GM21737 (cell line): ENCODE data around the gene HAL.
"Not testable (repeated sequence)": the region's sequence is repeated elsewhere in the genome, so short reads cannot be mapped to it uniquely, and the experiment has no call there.

ENCODE experiments used
- ATAC-seq: cut with Tn5 transposase; IDR thresholded peaks from one replicate; pipeline ENCODE4 v1.9.1; 2021; ENCODE audit warnings: mild to moderate bottlenecking, moderate library complexity; ENCODE audit not compliant: unreplicated experiment

Gene HAL

DNA sequence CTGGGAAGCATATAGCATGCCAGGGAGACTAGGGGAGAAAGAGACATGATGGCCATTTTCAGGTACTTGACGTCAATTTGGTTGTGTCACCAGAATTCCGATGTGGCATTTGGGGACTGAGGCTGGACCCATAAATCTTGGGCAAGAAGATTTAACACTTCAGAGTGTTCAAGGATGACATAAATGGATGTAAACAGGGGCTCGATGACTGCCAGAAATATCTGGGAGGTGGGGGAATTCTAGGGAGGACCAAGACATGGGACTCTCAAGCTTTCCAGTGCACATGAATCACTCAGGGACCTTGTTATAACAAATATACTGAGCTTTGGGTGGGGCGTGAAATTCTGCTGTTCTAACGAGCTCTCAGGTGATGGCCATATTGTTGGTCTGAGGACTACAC is 17.8 kb downstream of the HAL start:
- ATAC-seq, result no peak

DNA sequence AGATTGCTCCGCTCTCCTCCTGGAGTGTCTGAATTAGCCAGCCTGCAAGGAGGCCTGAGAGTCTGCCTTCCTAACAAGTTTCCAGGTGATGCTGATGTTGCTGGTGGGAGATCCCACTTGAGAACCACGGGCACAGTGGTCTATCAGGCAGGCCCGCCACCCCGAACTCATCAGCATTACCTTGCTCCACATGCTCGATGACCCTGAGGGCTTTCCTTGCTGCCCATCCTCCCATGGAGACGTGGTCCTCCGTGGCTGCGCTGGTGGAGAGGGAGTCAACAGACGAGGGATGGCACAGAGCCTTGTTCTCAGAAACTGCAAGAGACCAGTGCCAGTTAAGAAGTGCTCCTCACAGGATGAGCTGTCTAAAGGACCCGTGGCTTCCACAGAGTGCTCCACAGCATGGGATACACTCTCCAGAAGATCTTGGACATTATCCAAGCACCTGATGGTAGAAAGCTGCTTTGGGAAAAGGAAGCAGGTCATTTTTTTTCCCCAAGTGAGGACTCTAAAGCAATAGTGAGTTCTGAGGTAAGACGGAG is 18.3 kb downstream of the HAL start:
- no peak for ATAC-seq

DNA sequence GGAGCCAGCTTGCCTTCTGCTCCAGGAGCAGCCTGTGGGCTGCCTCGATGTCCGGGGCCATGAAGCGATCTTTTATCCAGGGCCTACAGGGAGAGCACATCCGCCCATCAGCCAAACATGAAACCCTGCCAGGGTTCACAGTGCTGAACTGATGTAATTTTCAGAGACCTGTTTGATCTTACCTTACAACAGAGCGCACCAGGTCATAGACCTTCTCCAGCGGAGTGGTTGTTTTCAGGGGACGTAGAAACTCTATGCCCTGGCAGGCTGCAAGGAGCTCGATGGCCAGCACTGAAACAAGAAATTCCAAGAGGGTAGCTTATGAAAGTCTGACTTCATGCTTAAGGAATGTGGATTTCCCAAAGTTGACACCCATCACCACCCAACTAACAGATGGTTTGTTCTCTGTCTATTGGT is 19.7 kb downstream of the HAL start:
- no peak for ATAC-seq

DNA sequence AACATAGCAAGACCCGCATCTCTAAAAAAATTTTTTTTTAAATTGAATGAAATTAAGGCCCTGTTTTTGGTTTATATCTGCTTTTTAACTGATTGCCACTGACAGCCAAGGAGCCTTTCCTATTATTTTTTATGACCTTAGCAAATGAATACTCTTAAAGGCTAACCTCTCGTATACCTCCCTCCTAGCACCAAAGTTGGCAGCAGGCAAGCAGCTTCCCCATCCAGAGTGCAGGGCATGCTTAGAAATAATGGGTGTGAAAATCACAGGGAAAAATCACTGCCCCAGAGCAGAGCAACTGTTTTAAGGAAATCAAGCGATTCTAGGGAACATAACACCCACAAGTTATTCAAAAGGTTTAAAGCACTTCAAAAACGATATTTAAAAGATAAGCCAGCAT is 20.7 kb downstream of the HAL start:
- ATAC-seq, result no peak

DNA sequence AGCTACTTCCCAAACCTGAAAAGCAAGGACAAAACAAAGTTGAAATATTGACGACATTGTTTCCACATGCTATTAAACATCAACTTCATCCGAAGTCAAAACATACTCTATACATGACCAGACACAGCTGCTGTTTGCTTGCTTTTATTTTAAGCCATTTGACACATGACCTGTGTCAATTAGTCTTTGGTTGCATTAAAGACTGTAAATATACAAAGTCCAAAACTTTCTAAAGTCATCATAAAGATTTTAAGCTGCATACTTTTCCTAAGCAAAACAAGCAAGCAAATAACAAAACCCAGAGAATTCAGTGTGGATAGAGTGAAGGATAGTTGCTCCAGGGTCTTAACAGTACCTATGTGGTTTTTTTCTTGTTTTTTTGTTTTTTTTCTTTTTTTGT is 21.8 kb downstream of the HAL start:
- ATAC-seq, result no peak

DNA sequence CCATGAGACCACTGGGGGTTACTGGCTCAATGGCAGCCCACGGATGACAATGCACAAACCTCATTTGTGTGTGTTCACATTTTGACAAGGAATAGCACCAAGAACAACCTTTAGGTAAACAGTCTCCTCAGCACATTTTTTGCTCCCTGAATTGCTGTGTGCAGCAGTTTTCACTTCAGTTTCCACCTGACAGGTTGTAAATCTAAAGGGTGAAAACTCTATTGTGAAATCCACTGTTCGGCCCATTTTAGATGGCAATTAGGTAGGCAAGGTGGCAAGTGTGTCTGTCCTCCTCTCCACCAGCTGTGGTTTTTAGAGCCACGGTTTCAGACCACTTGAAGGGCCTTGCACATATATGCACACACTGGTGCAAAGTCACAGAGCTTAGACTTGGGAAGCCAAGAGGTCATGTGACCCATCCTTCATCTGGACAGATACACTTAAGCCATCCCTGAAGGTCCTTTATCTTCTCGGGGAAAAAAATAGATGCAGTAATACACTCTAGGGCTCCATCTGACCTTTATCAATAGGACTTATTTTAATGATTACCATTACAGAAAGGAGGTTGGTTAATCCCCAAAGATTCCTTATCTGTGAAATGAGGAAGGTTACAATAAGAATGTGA is 23.2 kb downstream of the HAL start:
- ATAC-seq, result no peak

DNA sequence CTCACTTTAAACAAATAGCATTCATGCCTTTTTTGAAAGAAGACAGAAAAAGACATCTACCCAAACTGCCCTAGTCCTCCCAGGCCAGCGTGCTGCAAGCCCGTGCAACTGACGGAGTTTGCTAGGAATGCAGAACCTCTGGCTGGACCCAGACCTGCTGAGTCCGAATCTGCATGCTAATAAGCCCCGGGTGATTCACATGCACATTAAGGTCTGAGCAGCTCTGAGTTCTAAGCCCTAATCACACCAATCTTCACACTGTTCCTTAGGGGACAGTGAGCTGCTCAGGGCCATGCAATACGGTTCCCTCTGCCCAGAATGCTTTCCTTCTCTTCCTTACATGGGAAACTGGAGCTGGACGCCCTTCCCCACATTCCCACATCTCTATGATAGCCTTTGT is 25.2 kb downstream of the HAL start:
- no peak for ATAC-seq

DNA sequence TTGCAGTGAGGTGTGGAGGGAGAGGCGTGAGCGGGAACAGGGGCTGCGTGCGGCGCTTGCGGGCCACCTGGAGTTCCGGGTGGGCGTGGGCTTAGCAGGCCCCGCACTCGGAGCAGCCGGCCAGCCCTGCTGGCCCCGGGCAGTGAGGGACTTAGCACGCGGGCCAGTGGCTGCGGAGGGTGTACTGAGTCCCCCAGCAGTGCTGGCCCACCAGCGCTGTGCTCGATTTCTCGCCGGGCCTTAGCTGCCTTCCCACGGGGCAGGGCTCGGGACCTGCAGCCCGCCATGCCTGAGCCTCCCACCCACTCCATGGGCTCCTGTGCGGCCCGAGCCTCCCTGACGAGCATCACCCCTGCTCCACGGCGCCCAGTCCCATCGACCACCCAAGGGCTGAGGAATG is 27.0 kb downstream of the HAL start:
- ATAC-seq, result not testable (repeated sequence)

DNA sequence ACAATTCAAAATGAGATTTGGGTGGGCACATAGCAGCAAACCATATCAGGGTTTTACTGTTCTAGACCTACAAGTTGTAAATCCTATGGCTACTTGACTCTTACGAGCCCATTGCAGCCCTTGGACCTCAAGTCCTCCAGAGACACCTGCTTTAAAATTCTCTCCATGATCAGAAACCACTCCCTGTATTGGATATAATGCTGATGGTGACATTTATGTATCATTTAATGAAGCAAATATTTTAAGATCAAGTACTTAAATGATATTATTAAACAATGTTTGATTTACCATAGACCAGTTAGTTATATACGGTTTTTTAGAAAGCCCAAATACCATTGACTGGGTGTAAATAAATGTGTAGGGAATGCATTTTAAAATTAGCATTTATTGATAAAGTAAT is 28.8 kb downstream of the HAL start:
- no peak for ATAC-seq

DNA sequence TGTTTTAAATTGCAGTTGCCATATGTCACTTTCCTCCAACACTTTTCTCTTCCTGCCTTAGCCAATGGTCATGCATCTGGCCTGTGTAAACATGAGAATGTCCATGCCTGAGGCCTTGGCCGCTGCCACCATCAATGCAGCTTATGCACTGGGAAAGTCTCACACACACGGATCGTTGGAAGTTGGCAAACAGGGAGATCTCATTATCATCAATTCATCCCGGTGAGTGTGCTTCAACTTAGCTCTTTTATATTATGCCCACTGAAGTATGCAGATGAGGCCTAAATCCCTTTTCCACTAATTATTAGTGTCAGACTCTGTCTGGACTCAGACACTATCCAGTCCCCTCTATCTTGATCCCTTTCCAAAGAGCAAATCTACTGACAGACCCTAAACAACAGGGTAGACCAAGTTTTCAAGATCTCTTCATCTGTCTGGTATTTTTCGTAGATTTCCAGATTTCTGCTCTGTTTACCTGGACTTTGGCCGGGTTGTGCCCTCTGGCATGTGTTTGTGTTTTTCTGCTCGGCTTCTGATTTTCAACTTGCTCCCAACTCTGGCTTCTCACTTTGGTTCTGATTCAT is 29.8 kb downstream of the HAL start:
- no peak for ATAC-seq

DNA sequence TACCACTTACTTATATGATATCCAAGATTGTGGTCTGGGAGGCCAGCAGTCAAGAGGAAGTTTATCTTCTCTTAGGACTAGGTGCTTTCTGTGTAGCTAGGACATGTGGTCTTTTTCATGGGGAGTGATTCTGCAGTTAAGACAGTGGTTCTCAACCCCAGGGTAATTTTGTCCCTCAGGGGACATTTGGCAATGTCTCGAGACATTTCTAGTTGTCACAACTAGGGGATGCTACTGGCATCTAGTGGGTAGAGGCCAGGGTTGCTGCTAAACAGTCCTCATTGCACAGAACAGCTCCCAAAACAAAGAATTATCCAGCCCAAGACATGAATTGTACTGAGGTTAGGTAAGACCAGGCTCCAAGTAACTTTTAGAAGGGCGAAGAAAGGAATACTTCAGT is 33.0 kb downstream of the HAL start:
- ATAC-seq, result no peak

DNA sequence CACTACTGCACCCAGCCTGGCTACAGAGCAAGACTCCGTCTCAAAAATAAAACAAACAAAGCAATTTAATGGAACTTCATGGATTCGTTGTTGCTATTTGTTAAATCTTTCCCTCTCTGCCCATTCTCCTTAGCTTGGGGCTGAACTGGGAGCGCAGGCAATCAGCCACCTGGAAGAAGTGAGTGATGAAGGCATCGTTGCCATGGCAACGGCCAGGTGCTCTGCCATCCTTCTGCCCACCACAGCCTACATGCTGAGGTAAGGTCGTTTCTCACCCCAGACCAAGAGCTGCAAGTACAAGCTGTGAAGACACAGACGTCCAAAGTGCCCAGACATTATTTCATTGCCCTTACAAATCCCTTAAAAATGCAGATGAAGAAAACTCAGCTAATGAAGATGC is 33.9 kb downstream of the HAL start:
- ATAC-seq, result no peak

DNA sequence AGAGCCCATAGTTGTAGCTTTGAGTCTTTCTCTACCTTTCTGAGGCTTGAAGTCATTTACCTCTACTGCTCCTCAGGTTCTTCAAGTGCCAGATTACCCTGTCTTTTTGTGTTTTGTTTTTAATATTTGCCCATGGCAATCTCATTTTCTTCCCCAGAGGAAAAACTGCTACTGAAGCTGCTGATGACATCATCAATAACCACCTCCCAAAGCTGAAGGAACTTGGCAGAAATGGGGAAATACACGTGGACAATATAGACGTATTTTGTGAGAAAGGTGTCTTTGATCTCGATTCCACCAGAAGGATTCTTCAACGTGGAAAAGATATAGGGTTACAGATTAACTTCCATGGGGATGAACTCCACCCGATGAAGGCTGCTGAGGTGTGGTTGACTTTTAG is 35.9 kb downstream of the HAL start:
- no peak for ATAC-seq

DNA sequence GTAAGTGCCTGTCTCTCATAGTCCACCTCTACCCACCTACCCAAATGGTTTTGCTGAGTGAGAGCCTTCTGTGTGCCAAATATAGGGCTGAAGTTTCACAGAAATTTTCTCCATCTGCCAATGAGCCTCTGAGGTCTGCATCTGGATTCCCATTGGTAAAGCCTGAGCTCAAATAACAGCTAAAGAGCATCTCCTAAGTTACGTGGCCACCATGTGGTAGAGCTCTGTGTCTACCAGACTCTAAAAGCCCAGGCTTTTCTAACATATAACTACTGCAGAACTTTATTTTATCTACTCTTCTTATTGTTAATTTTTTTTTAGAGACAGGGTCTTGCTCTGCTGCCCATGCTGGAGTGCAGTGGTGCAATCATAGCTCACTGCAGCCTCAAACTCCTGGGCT is 37.0 kb downstream of the HAL start:
- no peak for ATAC-seq

DNA sequence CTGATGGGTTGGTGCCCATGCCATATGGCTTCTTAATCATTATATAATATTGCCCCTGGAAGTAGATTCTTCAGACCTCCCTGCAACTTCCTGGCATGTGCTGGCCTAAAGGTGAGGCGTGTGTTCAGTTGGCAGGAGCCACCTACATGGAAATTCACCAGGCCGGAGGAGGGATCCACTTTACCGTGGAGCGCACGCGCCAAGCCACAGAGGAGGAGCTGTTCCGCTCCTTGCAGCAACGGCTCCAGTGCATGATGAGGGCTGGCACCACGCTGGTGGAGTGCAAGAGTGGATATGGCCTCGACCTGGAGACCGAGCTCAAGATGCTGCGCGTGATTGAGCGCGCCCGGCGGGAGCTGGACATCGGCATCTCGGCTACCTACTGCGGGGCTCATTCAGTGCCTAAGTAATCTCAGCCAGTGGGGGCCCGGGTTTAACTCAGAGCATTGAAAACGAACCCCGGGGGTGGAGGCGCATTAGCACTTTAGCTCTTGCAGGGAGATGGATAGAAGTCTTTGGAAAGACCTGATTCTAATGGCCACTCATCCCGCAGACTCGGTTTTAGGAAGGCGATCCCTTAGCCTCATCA is 39.5 kb downstream of the HAL start:
- no peak for ATAC-seq

DNA sequence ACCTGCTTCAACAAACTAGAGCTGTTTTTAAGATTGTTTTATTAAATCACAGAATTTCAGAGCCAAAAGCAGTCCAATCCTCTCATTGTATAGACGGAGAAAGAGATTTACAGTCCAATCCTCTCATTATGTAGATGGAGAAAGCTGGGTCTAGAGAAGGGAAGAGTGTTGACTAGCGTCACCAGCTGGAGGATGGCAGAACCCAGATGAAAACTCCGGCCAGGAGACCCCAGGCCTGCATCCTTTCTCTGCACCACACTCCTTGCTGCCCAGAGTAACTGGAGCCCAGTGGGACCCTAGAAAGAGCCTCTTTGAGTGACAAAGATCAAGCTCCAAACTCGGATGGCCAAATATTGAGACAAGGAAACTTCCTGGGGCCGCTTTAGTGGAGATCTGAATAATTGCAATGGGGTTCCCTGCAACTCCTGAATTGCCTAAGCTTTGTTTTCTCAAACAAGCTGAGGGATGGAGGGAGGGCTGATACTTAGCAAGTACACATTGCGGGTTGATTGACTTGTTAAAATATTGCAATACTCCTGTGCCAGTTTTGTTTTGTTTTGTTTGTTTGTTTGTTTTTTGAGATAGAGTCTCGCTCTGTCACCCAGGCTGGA is 40.5 kb downstream of the HAL start:
- ATAC-seq, result no peak

DNA sequence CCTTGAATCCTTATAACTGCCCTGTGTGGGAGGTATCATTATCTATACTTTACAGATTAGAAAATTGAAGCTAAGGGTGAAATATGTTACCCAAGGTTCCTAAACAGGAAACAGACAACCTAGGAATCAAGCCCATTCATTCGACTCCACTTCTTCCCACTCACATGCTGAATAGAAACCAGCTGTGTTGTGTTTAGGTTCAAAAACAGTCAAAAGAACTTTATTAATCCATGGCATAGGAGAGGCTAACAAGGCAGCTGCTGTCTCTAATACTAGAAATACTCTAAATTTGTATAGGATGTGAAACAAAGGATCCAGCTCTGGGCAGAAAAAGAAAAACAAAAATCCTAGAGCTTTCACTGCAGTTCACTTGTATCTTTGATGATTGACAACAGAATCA is 43.1 kb downstream of the HAL start:
- ATAC-seq, result no peak

DNA sequence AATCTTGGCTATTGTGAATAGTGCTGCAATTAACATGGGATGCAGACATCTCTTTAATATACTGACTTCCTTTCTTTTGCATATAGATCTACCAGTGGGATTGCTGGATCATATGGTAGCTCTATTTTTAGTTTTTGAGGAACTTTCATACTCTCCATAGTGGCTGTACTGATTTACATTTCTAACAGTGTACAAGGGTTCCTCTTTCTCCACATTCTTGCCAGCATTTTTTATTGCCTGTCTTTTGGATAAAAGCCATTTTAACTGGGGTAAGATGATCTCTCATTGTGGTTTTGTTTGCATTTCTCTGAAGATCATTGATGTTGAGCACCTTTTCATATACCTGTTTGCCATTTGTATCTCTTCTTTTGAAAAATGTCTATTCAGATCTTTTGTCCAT is 44.6 kb downstream of the HAL start:
- ATAC-seq, result no peak

DNA sequence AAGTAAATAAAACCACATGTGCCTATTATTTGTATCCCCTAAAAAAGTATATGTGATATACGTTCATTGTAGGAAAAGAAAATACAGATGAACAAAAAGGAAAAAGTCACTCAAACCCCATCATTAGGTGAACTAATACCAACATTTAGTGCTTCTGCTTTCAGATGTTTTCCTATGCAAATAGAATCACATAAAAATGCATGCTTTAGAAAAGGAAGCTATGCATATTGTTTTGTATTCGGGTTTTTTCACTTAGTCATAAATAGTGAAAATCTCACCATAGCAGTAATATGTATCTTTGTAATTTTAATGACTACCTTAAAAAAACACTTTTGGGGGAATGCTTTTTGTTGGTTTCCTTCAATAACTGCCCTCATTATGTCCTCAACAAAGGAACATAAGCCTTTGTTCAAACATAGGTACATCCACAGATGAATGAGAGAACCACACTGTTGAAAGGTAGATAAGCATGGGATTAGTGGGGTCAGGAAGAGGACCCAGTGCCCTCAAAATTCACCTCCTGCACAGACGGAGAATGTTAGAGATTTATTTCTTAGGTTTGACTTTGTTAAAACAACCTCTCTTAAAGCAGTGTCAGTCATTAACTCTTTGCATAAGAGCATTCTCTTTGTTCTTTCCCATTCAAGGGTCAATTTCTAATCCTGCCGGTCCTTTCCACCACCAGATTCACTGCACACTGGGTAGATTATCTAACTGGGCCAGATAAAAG is 46.5 kb downstream of the HAL start:
- ATAC-seq, result no peak

DNA sequence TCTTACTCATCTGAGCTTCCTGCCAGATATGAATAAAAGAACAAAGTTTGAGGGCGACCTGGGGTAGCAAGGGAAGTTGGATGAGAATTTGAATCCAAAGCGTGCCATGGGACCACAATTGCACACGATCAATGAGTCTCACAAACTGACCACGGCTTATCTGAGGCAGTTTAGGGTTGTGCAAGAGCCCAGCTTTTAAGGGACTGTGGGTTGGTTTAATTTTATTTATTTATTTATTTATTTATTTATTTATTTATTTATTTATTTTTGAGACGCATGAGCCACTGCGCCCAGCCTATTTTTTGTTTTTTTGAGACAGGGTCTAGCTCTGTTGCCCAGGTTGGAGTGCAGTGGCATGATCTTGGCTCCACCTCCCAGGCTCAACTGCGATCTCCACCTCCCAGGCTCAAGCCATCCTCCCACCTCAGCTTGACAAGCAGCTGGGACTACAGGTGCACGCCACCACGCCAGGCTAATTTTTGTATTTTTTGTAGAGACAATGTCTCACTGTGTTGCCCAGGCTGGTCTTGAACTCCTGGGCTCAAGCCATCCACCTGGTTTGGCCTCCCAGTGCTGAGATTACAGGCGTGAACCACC is 51.9 kb downstream of the HAL start:
- no peak for ATAC-seq

DNA sequence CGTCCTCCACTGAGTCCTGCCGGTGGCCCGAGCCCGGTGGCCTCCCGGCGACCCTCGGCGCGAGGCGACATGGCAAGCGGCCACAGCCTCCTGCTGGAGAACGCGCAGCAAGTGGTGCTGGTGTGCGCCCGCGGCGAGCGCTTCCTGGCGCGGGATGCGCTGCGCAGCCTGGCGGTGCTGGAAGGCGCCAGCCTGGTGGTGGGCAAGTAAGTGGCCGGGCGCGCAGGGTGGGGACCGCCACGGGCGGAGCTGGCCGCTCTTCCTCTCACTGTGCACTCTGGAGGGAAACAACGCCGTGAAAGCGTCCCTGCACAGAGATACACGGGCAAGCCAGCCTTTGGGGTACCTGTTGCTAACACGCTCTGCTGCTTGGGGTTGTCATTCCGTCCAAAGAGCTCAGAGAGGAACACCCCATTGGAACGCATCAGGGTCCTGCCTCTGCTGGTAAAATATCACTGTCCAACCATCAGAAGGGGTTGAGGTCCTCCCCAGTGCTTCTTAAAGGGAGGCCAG is 52.8 kb downstream of the HAL start, which contains the start of gene AMDHD1:
Gene AMDHD1, plus strand, starts transcription at position 2 of the 513 bp plus-strand sequence. Its CDS starts 68 bp downstream, at position 70.
- peak; percentile 60 for ATAC-seq
